Fibroblast of lung (primary cell): ENCODE results near the gene SLC22A5. TPM values are rescaled to one million over a fixed set of nuclear protein-coding genes. Genes with fewer than 3 reads are reported as not detected.
"Not testable (repeated sequence)": the region's sequence is repeated elsewhere in the genome, so short reads cannot be mapped to it uniquely, and the experiment has no call there.

Experiments used
- DNase-seq, 2 donors: peaks; one replicate each; pipeline versions ENCODE4 v3.0.0 to v3.0.0-alpha.2; 2010; ENCODE audit warnings: low read depth in 2 of 2
- H2AFZ ChIP-seq: 2 replicates; pipeline ENCODE4 v1.5.1; 2012; ENCODE audit warnings: low read length, control low read depth, inconsistent platforms
- H3K27ac ChIP-seq: 2 replicates; pipeline ENCODE4 v1.5.1; 2011; ENCODE audit warnings: low read length, control low read depth; ENCODE audit not compliant: insufficient read depth
- H3K27me3 ChIP-seq: 2 replicates; pipeline ENCODE4 v1.5.1; 2011; ENCODE audit warnings: mild to moderate bottlenecking, low read length; ENCODE audit not compliant: control insufficient read depth, insufficient read depth
- H3K36me3 ChIP-seq: 2 replicates; pipeline ENCODE4 v1.5.1; 2011; ENCODE audit warnings: low read length; ENCODE audit not compliant: control insufficient read depth, insufficient read depth
- H3K4me1 ChIP-seq: 2 replicates; pipeline ENCODE4 v1.5.1; 2011; ENCODE audit warnings: low read length; ENCODE audit not compliant: control insufficient read depth, insufficient read depth; ENCODE audit errors: extremely low read depth
- H3K4me2 ChIP-seq: 2 replicates; pipeline ENCODE4 v1.5.1; 2011; ENCODE audit warnings: low read length, control low read depth; ENCODE audit not compliant: insufficient read depth; ENCODE audit errors: extremely low read depth
- H3K4me3 ChIP-seq, 4 experiments: fragments of 200-600 bp in 1 of 4; sonication (generic) in 1 of 4; replicated peaks in 1 of 4; 2 replicates each; pipeline ENCODE4 v1.5.1; 2011 to 2016; ENCODE audit warnings: low read length in 4 of 4, low read depth in 3 of 4, mild to moderate bottlenecking in 3 of 4, control low read depth in 2 of 4, inconsistent platforms in 1 of 4, mixed read lengths in 1 of 4; ENCODE audit not compliant: insufficient read depth in 1 of 4; ENCODE audit errors: control extremely low read depth in 1 of 4
- H3K79me2 ChIP-seq: 2 replicates; pipeline ENCODE4 v1.5.1; 2012; ENCODE audit warnings: mild to moderate bottlenecking, low read length, inconsistent platforms; ENCODE audit not compliant: control insufficient read depth, insufficient read depth
- H3K9ac ChIP-seq: 2 replicates; pipeline ENCODE4 v1.5.1; 2011; ENCODE audit warnings: mild to moderate bottlenecking, low read length, control low read depth; ENCODE audit not compliant: insufficient read depth
- H3K9me3 ChIP-seq: 2 replicates; pipeline ENCODE4 v1.5.1; 2012; ENCODE audit warnings: low read depth, low read length; ENCODE audit not compliant: control insufficient read depth, insufficient read depth
- H4K20me1 ChIP-seq: 2 replicates; pipeline ENCODE4 v1.5.1; 2011; ENCODE audit warnings: low read length; ENCODE audit not compliant: control insufficient read depth, insufficient read depth; ENCODE audit errors: extremely low read depth
- EZH2 ChIP-seq: IDR thresholded peaks from 2 replicates; pipeline ENCODE4 v1.5.1; 2012; ENCODE audit warnings: low read length, control low read depth, mild to moderate bottlenecking; ENCODE audit errors: missing control alignments
- polyA plus RNA-seq, 2 donors: library from polyadenylated mRNA; depleted of rRNA in 1 of 2; stranded (reverse) in 1 of 2; unstranded in 1 of 2; fragments of >200 nt; gene quantifications; 2 replicates each; pipeline ENCODE4 v1.2.1, GENCODE V29; 2011 to 2012; ENCODE audit warnings: missing spikeins in 1 of 2
- total RNA-seq: library from RNA; depleted of rRNA; stranded (reverse); fragments of >200 nt; gene quantifications from 2 replicates; pipeline ENCODE4 v1.2.1, GENCODE V29; 2014
- TF ChIP-seq, protein P1 (sequence below), 2 donors: IDR thresholded peaks in 1 of 2; conservative IDR thresholded peaks in 1 of 2; 1 replicate in 1 of 2; 2 replicates in 1 of 2; pipeline ENCODE4 v1.5.1; 2011 to 2012; ENCODE audit warnings: low read length in 2 of 2, control low read depth in 1 of 2, inconsistent platforms in 1 of 2, low read depth in 1 of 2, mild to moderate bottlenecking in 1 of 2

The SLC22A5 gene
- total and polyA plus RNA-seq, 2 donors (not counting 1 experiment from before 2014, with no cell fraction given), result 3.4 to 8.8 TPM

DNA sequence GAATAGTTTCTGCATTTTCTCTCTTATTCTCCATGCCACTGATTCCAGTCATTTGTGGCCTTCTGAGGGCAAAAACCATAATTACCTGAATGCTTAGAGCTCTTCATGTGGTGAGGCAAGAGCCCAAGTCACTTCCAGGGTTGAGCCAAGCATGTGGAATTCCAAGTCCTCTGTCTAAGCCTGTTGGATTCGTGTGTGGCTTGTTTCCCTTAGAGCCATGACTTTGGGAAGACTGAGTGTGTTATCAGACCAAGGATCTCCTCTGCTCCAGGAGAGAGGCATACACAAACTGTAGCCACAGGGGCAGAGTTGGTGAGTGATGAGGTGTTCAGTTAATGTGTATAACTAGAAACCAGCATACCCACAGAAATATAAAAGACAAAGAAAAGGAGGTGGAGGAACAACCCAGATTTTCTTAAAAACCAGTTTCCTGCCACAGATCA is 27.1 kb downstream of the SLC22A5 start:
- TF ChIP-seq, protein P1, sequence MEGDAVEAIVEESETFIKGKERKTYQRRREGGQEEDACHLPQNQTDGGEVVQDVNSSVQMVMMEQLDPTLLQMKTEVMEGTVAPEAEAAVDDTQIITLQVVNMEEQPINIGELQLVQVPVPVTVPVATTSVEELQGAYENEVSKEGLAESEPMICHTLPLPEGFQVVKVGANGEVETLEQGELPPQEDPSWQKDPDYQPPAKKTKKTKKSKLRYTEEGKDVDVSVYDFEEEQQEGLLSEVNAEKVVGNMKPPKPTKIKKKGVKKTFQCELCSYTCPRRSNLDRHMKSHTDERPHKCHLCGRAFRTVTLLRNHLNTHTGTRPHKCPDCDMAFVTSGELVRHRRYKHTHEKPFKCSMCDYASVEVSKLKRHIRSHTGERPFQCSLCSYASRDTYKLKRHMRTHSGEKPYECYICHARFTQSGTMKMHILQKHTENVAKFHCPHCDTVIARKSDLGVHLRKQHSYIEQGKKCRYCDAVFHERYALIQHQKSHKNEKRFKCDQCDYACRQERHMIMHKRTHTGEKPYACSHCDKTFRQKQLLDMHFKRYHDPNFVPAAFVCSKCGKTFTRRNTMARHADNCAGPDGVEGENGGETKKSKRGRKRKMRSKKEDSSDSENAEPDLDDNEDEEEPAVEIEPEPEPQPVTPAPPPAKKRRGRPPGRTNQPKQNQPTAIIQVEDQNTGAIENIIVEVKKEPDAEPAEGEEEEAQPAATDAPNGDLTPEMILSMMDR (conservative IDR thresholded peaks at IDR 0.05 in 1 of 2, IDR thresholded peaks at IDR 0.05 in 1 of 2; ENCODE audit: low read depth in 1 of 2, low read length in 2 of 2), result no peak
- no peak for TF ChIP-seq EZH2
- no peak for DNase-seq
- no peak overlapping the region for H3K9ac ChIP-seq

DNA sequence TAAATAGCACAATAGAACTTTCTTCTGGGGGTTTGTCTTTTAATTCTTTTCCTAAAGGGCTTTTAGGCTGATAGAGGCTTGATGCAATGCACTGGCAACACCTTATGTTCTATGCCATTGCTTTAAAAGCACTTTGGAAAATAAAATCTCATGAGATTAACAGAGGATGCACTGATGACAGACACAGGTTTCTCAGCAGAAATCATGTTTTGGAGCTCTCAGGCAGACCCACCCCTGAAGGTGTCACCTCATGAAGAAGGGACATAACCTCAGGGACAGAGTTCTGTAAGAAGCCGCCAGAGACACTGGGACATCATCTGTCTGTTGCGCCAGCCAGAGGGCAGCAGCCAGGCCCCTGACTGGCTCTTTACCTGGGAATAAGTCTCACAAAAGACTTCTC is 27.7 kb downstream of the SLC22A5 start:
- no peak overlapping the region for H3K9ac ChIP-seq
- H3K36me3 ChIP-seq, result no peaks in the 10 kb centered on the region
- H3K4me2 ChIP-seq, result no peak overlapping the region
- H3K27ac ChIP-seq, result no peak overlapping the region
- TF ChIP-seq EZH2, result no peak
- TF ChIP-seq, protein P1 (conservative IDR thresholded peaks at IDR 0.05 in 1 of 2, IDR thresholded peaks at IDR 0.05 in 1 of 2; ENCODE audit: low read depth in 1 of 2, low read length in 2 of 2), result no peak
- H3K4me1 ChIP-seq, result no peaks in the 10 kb centered on the region
- H3K79me2 ChIP-seq, result no peaks in the 10 kb centered on the region
- no peak for DNase-seq
- no peak overlapping the region for H3K4me3 ChIP-seq
- no peaks in the 10 kb centered on the region for H4K20me1 ChIP-seq
- no peaks in the 10 kb centered on the region for H3K27me3 ChIP-seq
- H2AFZ ChIP-seq, result no peak overlapping the region
- no peaks in the 10 kb centered on the region for H3K9me3 ChIP-seq

More for the DNA sequence above, 27.1 kb downstream of the SLC22A5 start:
- H4K20me1 ChIP-seq, result no peaks in the 10 kb centered on the region
- no peaks in the 10 kb centered on the region for H3K79me2 ChIP-seq
- no peaks in the 10 kb centered on the region for H3K4me1 ChIP-seq
- no peaks in the 10 kb centered on the region for H3K27me3 ChIP-seq
- no peaks in the 10 kb centered on the region for H3K9me3 ChIP-seq
- H3K36me3 ChIP-seq, result no peaks in the 10 kb centered on the region
- no peak overlapping the region for H3K4me2 ChIP-seq
- no peak overlapping the region for H3K27ac ChIP-seq
- H3K4me3 ChIP-seq, result no peak overlapping the region
- H2AFZ ChIP-seq, result no peak overlapping the region

DNA sequence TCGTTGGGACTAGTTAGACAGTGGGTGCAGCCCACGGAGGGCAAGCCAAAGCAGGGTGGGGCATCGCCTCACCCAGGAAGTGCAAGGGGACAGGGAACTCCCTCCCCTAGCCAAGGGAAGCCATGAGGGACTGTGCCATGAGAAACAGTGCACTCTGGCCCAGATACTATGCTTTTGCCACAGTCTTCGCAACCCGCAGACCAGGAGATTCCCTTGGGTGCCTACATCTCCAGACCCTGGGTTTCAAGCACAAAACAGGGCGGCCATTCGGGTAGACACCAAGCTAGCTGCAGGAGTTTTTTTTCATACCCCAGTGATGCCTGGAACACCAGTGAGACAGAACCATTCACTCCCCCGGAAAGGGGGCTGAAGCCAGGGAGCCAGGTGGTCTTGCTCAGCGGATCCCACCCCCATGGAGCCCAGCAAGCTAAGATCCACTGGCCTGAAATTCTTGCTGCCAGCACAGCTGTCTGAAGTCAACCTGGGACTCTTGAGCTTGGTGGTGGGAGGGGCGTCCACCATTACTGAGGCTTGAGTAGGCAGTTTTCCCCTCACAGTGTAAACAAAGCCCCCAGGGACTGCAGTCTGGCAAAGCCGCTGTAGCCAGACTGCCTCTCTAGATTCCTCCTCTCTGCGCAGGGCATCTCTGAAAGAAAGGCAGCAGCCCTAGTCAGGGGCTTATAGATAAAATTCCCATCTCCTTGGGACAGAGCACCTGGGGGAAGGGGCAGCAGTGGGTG is 28.6 kb downstream of the SLC22A5 start:
- DNase-seq, H3K4me1 ChIP-seq, H3K4me2 ChIP-seq, H3K79me2 ChIP-seq, H4K20me1 ChIP-seq, H2AFZ ChIP-seq, H3K9me3 ChIP-seq, H3K36me3 ChIP-seq, H3K27me3 ChIP-seq, H3K4me3 ChIP-seq, H3K27ac ChIP-seq, H3K9ac ChIP-seq: not testable (repeated sequence)

DNA sequence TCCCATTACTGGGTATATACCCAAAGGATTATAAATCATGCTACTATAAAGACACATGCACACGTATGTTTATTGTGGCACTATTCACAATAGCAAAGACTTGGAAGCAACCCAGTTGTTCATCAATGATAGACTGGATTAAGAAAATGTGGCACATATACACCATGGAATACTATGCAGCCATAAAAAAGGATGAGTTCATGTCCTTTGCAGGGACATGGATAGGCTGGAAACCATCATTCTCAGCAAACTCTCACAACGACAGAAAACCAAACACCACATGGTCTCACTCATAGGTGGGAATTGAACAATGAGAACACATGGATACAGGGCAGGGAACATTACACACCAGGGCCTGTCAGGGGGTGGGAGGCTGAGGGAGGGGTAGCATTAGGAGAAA is 34.5 kb downstream of the SLC22A5 start:
- not testable (repeated sequence) for H3K27ac ChIP-seq, H3K4me1 ChIP-seq, H3K79me2 ChIP-seq, H3K9ac ChIP-seq, H3K4me2 ChIP-seq, H3K36me3 ChIP-seq, H2AFZ ChIP-seq, DNase-seq, H3K4me3 ChIP-seq, H4K20me1 ChIP-seq, H3K9me3 ChIP-seq, H3K27me3 ChIP-seq
